Bronchial epithelial cell (primary cell): Measurements from ENCODE around the gene SPO11. TPM values are rescaled to one million over a fixed set of nuclear protein-coding genes. Genes with fewer than 3 reads are reported as not detected.

Experiments used
- DNase-seq: peaks from one replicate; pipeline ENCODE4 v3.0.0-alpha.2; 2010; ENCODE audit warnings: low read depth
- FAIRE-seq: peaks from 2 replicates; lab custom pipeline; 2011; peaks lifted over from hg19 to GRCh38; lab: Jason Lieb, UNC
- H3K27me3 ChIP-seq: 2 replicates; pipeline ENCODE4 v1.5.1; 2011; ENCODE audit warnings: low read length; ENCODE audit not compliant: control insufficient read depth, insufficient read depth
- H3K36me3 ChIP-seq: 2 replicates; pipeline ENCODE4 v1.5.1; 2011; ENCODE audit warnings: low read length; ENCODE audit not compliant: control insufficient read depth, insufficient read depth
- H3K4me3 ChIP-seq: 2 replicates; pipeline ENCODE4 v1.5.1; 2011; ENCODE audit warnings: mild to moderate bottlenecking, low read depth, low read length, control low read depth
- total RNA-seq: library from RNA; depleted of rRNA; stranded (reverse); fragments of >200 nt; gene quantifications from 2 replicates; pipeline ENCODE4 v1.2.1, GENCODE V29; 2014
- TF ChIP-seq, protein P1 (sequence below): IDR thresholded peaks from 2 replicates; pipeline ENCODE4 v1.5.1; 2011; ENCODE audit warnings: mild to moderate bottlenecking, moderate library complexity, low read length, control low read depth, inconsistent platforms; ENCODE audit not compliant: insufficient read depth, severe bottlenecking

Gene SPO11
- total RNA-seq, 1 donor from 2014 or later = not detected

DNA sequence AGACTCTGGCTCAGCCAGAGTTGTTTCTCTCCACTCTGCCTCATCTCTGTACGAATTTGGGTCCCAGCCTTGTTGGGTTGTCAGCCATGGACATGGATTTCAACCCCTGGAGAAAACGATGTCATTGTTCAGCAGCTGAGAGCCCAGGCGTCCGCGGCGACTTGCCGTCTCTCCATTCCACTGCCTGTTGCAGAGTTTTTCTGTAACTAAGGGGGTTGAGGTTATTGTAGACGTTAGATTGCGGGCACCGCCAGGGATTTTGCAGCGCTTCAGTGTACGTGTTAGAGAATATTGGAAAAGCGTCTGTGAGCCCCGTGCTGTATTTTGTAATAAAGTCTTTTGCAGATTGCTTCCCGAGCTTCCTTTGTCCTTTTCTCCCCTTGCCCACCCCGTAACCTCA is 48.5 kb downstream of the SPO11 start:
- TF ChIP-seq, protein P1, sequence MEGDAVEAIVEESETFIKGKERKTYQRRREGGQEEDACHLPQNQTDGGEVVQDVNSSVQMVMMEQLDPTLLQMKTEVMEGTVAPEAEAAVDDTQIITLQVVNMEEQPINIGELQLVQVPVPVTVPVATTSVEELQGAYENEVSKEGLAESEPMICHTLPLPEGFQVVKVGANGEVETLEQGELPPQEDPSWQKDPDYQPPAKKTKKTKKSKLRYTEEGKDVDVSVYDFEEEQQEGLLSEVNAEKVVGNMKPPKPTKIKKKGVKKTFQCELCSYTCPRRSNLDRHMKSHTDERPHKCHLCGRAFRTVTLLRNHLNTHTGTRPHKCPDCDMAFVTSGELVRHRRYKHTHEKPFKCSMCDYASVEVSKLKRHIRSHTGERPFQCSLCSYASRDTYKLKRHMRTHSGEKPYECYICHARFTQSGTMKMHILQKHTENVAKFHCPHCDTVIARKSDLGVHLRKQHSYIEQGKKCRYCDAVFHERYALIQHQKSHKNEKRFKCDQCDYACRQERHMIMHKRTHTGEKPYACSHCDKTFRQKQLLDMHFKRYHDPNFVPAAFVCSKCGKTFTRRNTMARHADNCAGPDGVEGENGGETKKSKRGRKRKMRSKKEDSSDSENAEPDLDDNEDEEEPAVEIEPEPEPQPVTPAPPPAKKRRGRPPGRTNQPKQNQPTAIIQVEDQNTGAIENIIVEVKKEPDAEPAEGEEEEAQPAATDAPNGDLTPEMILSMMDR = no peak
- H3K27me3 ChIP-seq = no peaks in the 10 kb centered on the region
- no peak overlapping the region for H3K4me3 ChIP-seq
- FAIRE-seq (no peak), DNase-seq (no peak)
- H3K36me3 ChIP-seq = peaks cover 24% of the 10 kb centered on the region

DNA sequence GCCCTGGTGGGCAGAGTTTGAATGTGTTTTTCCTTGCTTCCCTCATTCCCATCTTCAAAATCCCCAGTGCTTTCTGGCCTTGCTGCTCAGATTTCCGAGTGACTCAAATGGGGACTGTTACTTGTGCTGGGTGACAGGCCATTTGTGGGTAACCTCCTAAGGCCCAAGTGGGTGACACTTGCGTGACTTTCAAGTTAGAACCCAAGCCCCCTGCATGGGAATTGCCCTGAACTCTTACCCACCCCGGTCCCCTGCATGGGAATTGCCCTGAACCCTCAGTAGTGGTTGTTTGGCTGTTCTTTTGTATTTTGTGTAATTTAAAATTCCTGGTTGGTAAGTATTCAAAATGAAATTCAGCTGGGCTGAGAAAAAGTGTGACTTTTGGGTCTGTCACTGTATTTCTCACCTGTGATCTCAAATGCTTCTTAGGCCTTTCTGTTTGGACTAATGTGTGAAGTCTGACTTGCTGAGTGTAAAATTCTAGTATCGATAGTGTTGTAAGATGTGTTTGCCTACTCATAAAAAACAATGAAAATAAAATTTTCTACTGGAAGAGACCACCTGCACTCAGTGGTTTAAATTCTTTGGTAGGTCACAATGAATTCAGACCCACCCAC is 49.2 kb downstream of the SPO11 start:
- no peak for DNase-seq
- FAIRE-seq = no peak
- TF ChIP-seq, protein P1 = no peak
- Histone ChIP-seq H3K4me3 (no peak overlapping the region), H3K36me3 (peaks cover 22% of the 10 kb centered on the region), H3K27me3 (no peaks in the 10 kb centered on the region)

DNA sequence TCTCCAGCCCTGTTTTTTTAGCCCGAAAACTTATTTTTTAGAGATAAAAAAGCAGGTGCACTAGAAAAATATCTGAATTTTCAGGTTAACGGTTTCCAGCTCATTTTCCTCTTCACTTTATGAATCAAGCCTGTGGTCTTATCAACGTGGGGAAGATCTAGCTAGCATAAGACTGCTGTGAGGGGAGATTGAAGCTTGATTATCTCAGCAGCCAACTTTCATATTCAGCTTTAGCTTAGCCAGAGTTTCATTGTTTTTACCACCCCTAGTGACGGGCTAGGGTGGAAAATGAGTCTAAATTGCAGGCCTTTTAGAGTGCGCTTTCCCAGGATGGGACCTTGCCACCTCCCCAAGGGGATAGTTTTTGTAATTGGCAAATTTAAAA is 49.7 kb downstream of the SPO11 start:
- no peak for FAIRE-seq
- Histone ChIP-seq H3K4me3 (no peak overlapping the region), H3K27me3 (no peaks in the 10 kb centered on the region), H3K36me3 (peaks cover 19% of the 10 kb centered on the region)
- TF ChIP-seq, protein P1 = no peak
- DNase-seq = no peak

DNA sequence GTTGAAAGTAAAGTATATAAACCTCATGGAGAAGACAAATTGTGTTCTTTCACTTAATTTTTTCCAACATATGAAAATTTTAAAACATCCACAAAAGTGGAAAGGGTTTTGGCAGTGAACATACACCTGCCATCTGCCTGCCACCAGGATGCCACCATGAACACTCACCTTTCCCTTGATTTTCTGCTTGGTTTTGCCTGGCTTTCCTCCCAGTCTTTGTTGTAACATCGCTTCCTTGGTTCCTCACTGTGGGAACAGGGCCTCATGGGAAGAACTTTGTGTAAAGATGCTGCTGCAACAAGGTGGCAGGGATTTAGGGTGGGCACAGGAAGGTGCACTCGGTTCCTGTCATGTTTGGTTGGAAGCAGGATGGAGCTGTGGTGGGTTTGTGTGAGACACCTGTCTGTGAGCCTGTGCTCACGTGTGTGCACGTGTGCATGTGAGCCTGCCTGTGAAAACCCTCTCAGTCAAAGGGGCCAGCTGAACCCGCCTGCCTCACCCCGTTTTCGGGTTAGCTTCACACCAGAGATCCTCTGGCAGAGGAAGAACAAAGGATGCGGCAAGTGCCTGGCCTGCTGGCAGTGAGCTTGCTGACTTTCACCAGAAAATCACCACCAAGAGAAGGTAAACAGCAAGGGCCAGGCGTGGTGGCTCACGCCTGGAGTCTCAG is 50.6 kb downstream of the SPO11 start:
- Histone ChIP-seq H3K4me3 (no peak overlapping the region), H3K36me3 (peaks cover 13% of the 10 kb centered on the region), H3K27me3 (no peaks in the 10 kb centered on the region)
- FAIRE-seq (no peak), DNase-seq (no peak)
- TF ChIP-seq, protein P1 = no peak

DNA sequence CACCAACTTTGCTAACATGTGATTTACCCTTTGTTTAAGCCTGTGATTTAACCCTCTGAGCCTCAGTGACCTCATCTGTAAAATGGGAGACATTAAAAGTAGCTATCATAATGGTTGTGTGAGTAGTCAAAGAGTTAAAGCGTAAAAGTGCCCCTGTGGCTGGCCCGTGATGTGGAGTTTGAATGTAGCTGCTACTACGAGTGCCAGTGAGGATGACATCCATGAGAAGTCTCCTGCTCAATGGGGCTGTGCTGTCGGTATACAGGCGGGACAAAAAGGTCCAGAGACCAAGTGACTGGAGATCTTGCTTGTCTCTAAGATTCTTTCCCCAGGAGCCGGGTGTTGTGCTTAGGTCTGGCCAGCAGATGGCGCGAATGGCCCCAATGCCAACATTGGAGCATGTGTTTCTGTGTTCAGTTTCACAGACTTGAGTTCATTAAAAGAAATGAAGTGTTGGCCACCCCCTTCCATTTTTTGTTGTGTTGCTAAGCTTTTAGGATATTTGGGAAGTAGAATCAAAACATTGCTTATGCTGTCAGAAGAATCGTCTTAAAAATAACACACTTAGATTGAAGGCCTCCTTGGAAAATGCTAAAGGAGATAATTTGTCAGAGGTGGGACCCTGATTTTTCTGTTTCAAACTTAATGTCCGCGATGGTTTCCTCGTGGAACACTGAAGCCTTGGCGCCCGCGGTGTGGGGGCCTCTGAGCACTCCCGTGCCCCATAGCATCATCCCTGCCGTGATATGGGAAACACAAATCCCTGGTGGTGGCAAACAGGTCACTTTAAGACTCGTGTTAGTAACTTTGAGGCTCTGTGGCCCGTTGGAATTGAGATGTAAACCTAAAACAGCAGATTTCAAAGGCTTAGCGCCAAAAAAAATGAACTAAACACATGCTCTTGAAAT is 52.2 kb downstream of the SPO11 start:
- TF ChIP-seq, protein P1 = peak; percentile 88
- H3K4me3 ChIP-seq = no peak overlapping the region
- H3K27me3 ChIP-seq = no peaks in the 10 kb centered on the region
- H3K36me3 ChIP-seq = peaks cover 5% of the 10 kb centered on the region
- FAIRE-seq (no peak), DNase-seq (peak; percentile 51)
